Caco-2 (cell line): ENCODE measurements around the gene CHGA. TPM values are rescaled to one million over a fixed set of nuclear protein-coding genes. Genes with fewer than 3 reads are reported as not detected.

Experiments
- BruUV-seq: library from RNA; stranded (reverse); fragments of 400-500 nt; replicated peaks from 2 replicates; lab custom pipeline; 2021; lab: Mats Ljungman, UMichigan
- CTCF ChIA-PET: fragments of 300-600 bp; sonication (Branson Sonifier 250); formaldehyde crosslinking; loops from one replicate; lab custom pipeline; 2022; ENCODE audit warnings: antibody characterized with exemption; lab: Charles Lee
- POLR2A ChIA-PET: fragments of 300-600 bp; sonication (Branson Sonifier 250); formaldehyde crosslinking; loops from one replicate; lab custom pipeline; 2022; ENCODE audit warnings: antibody characterized with exemption; lab: Charles Lee
- DNase-seq, 2 experiments: peaks; one replicate each; pipeline versions ENCODE4 v3.0.0 to v3.0.0-alpha.2; 2020 to 2022
- H3K27me3 ChIP-seq: replicated peaks from 2 replicates; pipeline ENCODE4 v1.6.0; 2011; ENCODE audit warnings: low read length; ENCODE audit not compliant: control insufficient read depth, insufficient read depth
- H3K36me3 ChIP-seq: 2 replicates; pipeline ENCODE4 v1.5.1; 2011; ENCODE audit warnings: low read length; ENCODE audit not compliant: control insufficient read depth, insufficient read depth
- H3K4me1 ChIP-seq: fragments of 250-450 bp; sonication (Bioruptor Pico); 2 replicates; pipeline ENCODE4 v1.5.1; 2020; ENCODE audit warnings: mild to moderate bottlenecking
- H3K4me3 ChIP-seq: 2 replicates; pipeline ENCODE4 v1.5.1; 2011; ENCODE audit warnings: low read depth, mild to moderate bottlenecking, control low read depth, low read length
- H3K9me3 ChIP-seq: fragments of 250-450 bp; sonication (Bioruptor Pico); 2 replicates; pipeline ENCODE4 v1.5.1; 2020; ENCODE audit warnings: mild to moderate bottlenecking, moderate library complexity
- H3K27ac Mint-ChIP-seq: one replicate; pipeline ENCODE4 v1.8.0; 2022; ENCODE audit warnings: mixed read lengths; ENCODE audit not compliant: unreplicated experiment
- H3K27me3 Mint-ChIP-seq: one replicate; pipeline ENCODE4 v1.8.0; 2022; ENCODE audit warnings: mixed read lengths; ENCODE audit not compliant: insufficient read depth, unreplicated experiment
- H3K36me3 Mint-ChIP-seq: one replicate; pipeline ENCODE4 v1.8.0; 2022; ENCODE audit warnings: mild to moderate bottlenecking, mixed read lengths; ENCODE audit not compliant: insufficient read depth, unreplicated experiment
- H3K4me1 Mint-ChIP-seq: one replicate; pipeline ENCODE4 v1.8.0; 2022; ENCODE audit warnings: low read depth, mixed read lengths; ENCODE audit not compliant: unreplicated experiment
- H3K4me3 Mint-ChIP-seq: one replicate; pipeline ENCODE4 v1.8.0; 2022; ENCODE audit warnings: mild to moderate bottlenecking, moderate library complexity, mixed read lengths; ENCODE audit not compliant: unreplicated experiment
- H3K9me3 Mint-ChIP-seq: one replicate; pipeline ENCODE4 v1.8.0; 2022; ENCODE audit warnings: mixed read lengths; ENCODE audit not compliant: unreplicated experiment
- intact Hi-C: fragments of 100-400 bp; cut with micrococcal nuclease; formaldehyde crosslinking; loops from one replicate; pipeline ENCODE4 v1.10.0; 2022; ENCODE audit not compliant: unreplicated experiment
- total RNA-seq: library from RNA; stranded (reverse); gene quantifications from 2 replicates; pipeline ENCODE4 v1.2.3, GENCODE V29; 2022
- TF ChIP-seq, protein P1 (sequence below), 2 experiments: fragments of 200-600 bp in 1 of 2; IDR thresholded peaks; 1 replicate in 1 of 2; 2 replicates in 1 of 2; pipeline versions ENCODE4 v1.5.1 to v1.8.0; 2011 to 2022; ENCODE audit warnings: antibody characterized with exemption in 1 of 2, control low read depth in 1 of 2, inconsistent platforms in 1 of 2, low read depth in 1 of 2, low read length in 1 of 2, mild to moderate bottlenecking in 1 of 2, moderate library complexity in 1 of 2; ENCODE audit not compliant: insufficient read depth in 1 of 2, severe bottlenecking in 1 of 2, unreplicated experiment in 1 of 2

Gene CHGA
- total RNA-seq, 1 experiment from 2014 or later, result not detected

DNA sequence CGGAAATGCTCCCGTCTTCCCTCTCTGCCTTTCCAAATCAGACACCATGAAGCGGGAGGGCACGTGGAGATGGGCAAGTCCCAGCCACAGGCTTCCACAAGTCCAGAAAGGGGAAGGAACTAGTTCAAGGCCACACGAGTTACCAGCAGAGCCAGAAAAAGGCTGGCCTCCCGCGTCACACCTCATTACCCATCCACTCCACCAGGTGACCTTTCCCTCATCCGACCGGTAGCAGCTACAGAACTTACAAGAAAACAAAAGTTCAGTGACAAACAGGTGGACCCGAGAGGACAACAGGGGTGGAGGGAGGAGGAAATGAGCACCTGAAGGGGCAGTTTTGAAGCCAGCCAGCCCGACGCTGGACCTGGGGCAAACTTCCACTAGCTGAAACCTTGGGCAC is 46.9 kb downstream of the CHGA start:
- H3K36me3 Mint-ChIP-seq, result no peaks in the 10 kb centered on the region
- Histone ChIP-seq H3K4me3 (no peak overlapping the region), H3K4me1 (no peaks in the 10 kb centered on the region), H3K9me3 (no peaks in the 10 kb centered on the region), H3K27me3 (no peaks in the 10 kb centered on the region), H3K36me3 (no peaks in the 10 kb centered on the region; the same call in 1 of the 2 replicates)
- H3K9me3 Mint-ChIP-seq, result no peaks in the 10 kb centered on the region
- intact Hi-C loops, result loop anchor here (10.0 kb wide), 1 partner anchor 65 kb away; no protein-coding TSS in a partner anchor
- H3K27me3 Mint-ChIP-seq, result no peaks in the 10 kb centered on the region
- H3K27ac Mint-ChIP-seq, result no peak overlapping the region
- POLR2A ChIA-PET, result no interaction called here
- no peak for DNase-seq
- CTCF ChIA-PET, result no interaction called here
- no peaks in the 10 kb centered on the region for H3K4me1 Mint-ChIP-seq
- no peak overlapping the region for H3K4me3 Mint-ChIP-seq
- TF ChIP-seq, protein P1, sequence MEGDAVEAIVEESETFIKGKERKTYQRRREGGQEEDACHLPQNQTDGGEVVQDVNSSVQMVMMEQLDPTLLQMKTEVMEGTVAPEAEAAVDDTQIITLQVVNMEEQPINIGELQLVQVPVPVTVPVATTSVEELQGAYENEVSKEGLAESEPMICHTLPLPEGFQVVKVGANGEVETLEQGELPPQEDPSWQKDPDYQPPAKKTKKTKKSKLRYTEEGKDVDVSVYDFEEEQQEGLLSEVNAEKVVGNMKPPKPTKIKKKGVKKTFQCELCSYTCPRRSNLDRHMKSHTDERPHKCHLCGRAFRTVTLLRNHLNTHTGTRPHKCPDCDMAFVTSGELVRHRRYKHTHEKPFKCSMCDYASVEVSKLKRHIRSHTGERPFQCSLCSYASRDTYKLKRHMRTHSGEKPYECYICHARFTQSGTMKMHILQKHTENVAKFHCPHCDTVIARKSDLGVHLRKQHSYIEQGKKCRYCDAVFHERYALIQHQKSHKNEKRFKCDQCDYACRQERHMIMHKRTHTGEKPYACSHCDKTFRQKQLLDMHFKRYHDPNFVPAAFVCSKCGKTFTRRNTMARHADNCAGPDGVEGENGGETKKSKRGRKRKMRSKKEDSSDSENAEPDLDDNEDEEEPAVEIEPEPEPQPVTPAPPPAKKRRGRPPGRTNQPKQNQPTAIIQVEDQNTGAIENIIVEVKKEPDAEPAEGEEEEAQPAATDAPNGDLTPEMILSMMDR (IDR thresholded peaks at IDR 0.05; ENCODE audit: insufficient read depth in 1 of 2, low read depth in 1 of 2, low read length in 1 of 2, severe bottlenecking in 1 of 2, unreplicated experiment in 1 of 2), result no peak
- no TSS peak for BruUV-seq

DNA sequence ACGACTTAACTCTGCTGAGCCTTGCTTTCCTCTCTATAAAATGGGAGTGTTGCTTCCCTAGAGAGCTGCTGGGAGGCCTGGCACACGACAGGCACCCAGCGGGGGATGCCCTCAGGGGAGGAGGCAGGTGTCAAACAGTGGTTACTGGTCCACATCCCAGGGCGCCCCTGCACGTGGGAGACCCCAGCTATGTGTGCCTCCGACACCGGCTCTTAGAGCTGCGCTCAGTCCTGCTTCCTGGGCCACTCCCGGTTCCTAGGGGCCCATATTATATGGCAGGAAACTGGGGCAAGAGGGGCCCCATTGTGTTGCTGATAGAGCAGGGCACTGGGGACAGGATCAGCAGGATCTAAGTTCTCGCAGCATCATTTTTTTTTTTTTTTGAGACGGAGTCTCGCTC is 47.3 kb downstream of the CHGA start:
- intact Hi-C loops, result no loop called here
- CTCF ChIA-PET, result no interaction called here

DNA sequence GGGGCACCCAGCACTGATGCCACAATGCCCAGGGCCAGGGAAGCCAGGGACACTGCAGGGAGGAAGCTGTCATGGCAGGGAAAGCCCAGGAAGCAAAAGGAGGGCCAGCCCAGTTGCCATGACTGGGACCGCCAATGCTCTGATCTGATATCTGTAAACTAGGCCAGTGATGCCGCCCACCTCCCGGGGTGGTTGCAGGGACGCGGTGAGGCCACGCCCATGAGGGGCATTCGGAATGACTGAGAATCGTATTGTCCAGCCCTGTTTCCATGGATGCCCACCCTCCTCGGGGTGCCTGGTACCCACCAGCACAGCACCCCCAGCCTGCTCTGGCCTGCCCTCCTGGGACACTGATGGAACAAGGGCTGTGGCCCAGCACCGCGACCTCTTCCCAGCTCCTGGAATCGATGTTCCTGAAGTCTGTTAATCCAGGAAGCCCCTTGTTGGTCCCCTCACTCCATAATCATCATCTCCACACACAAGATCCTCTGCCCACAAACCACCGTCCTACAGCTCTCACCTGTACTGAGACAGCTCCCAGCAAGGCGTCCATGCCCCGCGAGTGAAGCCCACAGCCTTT is 48.7 kb downstream of the CHGA start:
- POLR2A ChIA-PET, result no interaction called here
- Mint-ChIP-seq H3K36me3 (peaks cover 9% of the 10 kb centered on the region), H3K4me1 (no peaks in the 10 kb centered on the region), H3K27me3 (no peaks in the 10 kb centered on the region), H3K27ac (no peak overlapping the region), H3K9me3 (peaks cover 10% of the 10 kb centered on the region), H3K4me3 (no peak overlapping the region)
- Histone ChIP-seq H3K9me3 (peaks cover 6% of the 10 kb centered on the region; the same call in 1 of the 2 replicates), H3K27me3 (no peaks in the 10 kb centered on the region), H3K4me3 (no peak overlapping the region), H3K4me1 (no peaks in the 10 kb centered on the region), H3K36me3 (peaks cover 3% of the 10 kb centered on the region)
- BruUV-seq, result no TSS peak
- TF ChIP-seq, protein P1 (IDR thresholded peaks at IDR 0.05; ENCODE audit: insufficient read depth in 1 of 2, low read depth in 1 of 2, low read length in 1 of 2, severe bottlenecking in 1 of 2, unreplicated experiment in 1 of 2), result no peak
- CTCF ChIA-PET, result no interaction called here
- intact Hi-C loops, result no loop called here
- DNase-seq, result no peak

More for the DNA sequence above, 47.3 kb downstream of the CHGA start:
- H3K36me3 Mint-ChIP-seq, result no peaks in the 10 kb centered on the region
- no TSS peak for BruUV-seq
- no peaks in the 10 kb centered on the region for H3K4me1 Mint-ChIP-seq
- no peaks in the 10 kb centered on the region for H3K27me3 Mint-ChIP-seq
- H3K4me3 ChIP-seq, result no peak overlapping the region
- no peak overlapping the region for H3K27ac Mint-ChIP-seq
- no peaks in the 10 kb centered on the region; the same call in 1 of the 2 replicates for H3K36me3 ChIP-seq
- no peak for DNase-seq
- H3K9me3 Mint-ChIP-seq, result no peaks in the 10 kb centered on the region
- no peaks in the 10 kb centered on the region for H3K9me3 ChIP-seq
- H3K4me1 ChIP-seq, result no peaks in the 10 kb centered on the region
- no peak overlapping the region for H3K4me3 Mint-ChIP-seq
- TF ChIP-seq, protein P1 (IDR thresholded peaks at IDR 0.05; ENCODE audit: insufficient read depth in 1 of 2, low read depth in 1 of 2, low read length in 1 of 2, severe bottlenecking in 1 of 2, unreplicated experiment in 1 of 2), result no peak
- H3K27me3 ChIP-seq, result no peaks in the 10 kb centered on the region
- POLR2A ChIA-PET, result no interaction called here
